ENCODE data around the gene TUSC2. TPM values are rescaled to one million over a fixed set of nuclear protein-coding genes. Genes with fewer than 3 reads are reported as not detected.

Gene TUSC2
- total RNA-seq, 1 donor from 2014 or later: 32.9 TPM

DNA sequence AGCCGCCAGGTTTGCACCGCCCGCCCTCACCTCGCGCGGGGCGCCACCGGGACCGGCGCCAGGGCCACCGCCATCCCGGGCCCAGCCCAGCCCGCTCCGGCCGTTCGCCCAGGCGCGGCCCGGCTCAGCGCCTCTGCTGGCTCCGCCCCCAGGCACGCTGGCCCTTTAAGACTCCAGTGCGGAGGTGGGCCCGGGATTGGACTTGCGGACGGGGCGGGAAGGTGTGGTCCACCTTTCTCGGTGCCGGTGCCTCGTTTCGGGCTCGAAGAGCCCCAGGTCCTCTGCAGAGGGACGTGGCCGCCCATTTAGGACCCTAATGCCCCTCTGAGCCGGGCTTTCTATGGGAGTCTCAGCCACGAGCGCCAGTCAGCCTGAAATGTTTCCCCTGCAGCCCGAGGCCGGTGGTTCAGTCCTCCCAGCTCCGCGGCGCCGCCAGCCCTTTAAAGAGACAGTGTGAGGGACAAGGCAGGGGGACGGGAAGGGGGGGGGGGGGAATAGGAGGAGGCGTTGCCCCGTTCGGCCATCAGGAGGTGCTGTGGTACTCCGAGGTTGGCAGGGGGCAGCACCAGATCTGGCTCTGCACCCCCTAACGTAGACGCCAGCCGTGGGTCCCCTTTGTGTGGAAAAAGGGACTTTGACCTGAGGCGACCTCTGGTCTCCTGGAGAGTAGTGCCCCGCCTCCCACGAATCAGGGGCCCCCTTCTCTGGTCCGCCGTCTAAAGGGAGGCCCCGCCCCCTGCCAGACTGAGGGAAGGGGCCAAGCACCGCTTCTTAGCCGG lies 6.5 kb downstream of the TUSC2 start:
- no peaks in the 10 kb centered on the region for H3K27me3 ChIP-seq (ENCODE audit: low read depth)
- intact Hi-C loops (cut with micrococcal nuclease): no loop called here
- no peaks in the 10 kb centered on the region for H3K9me3 ChIP-seq (replicated peaks)
- H3K27ac ChIP-seq (replicated peaks): peak overlapping the region; percentile 99
- peak overlapping the region; percentile 86 for H3K4me3 ChIP-seq
- TF ChIP-seq, protein P1, sequence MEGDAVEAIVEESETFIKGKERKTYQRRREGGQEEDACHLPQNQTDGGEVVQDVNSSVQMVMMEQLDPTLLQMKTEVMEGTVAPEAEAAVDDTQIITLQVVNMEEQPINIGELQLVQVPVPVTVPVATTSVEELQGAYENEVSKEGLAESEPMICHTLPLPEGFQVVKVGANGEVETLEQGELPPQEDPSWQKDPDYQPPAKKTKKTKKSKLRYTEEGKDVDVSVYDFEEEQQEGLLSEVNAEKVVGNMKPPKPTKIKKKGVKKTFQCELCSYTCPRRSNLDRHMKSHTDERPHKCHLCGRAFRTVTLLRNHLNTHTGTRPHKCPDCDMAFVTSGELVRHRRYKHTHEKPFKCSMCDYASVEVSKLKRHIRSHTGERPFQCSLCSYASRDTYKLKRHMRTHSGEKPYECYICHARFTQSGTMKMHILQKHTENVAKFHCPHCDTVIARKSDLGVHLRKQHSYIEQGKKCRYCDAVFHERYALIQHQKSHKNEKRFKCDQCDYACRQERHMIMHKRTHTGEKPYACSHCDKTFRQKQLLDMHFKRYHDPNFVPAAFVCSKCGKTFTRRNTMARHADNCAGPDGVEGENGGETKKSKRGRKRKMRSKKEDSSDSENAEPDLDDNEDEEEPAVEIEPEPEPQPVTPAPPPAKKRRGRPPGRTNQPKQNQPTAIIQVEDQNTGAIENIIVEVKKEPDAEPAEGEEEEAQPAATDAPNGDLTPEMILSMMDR (IDR thresholded peaks at IDR 0.05; ENCODE audit: borderline replicate concordance): peak; percentile 67
- peaks cover 93% of the 10 kb centered on the region for H3K4me1 ChIP-seq
- DNase-seq: peak; percentile 91
- H3K36me3 ChIP-seq: peaks cover 51% of the 10 kb centered on the region

DNA sequence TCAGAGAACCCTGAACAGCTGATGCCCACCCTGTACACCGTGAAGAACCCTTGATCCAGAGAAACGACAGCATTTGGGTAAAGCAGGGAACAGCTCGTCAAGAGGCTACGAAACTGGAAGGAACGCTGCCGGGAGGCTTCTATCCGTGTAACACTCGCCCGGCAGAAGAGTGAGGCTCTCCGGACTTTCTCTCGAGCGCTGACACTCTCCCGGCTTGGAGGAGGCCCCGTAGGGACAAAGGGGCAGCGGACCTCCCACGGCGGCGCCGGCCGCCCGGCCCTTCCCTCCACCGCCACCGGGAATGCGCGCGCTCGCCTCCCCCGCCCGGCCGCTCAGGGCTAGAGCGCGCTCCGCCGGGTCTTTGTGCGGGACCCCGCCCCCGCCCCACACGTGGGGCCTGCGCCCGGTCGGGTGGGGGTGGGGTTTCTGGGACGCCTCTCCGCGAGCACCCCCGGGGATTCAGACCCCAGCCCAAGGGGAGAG lies 7.1 kb downstream of the TUSC2 start:
- Histone ChIP-seq H3K4me3 (peak overlapping the region; percentile 86), H3K27ac (replicated peaks) (peak overlapping the region; percentile 99), H3K27me3 (ENCODE audit: low read depth) (no peaks in the 10 kb centered on the region), H3K9me3 (replicated peaks) (no peaks in the 10 kb centered on the region), H3K36me3 (peaks cover 51% of the 10 kb centered on the region), H3K4me1 (peaks cover 95% of the 10 kb centered on the region)
- intact Hi-C loops (cut with micrococcal nuclease): no loop called here
- TF ChIP-seq, protein P1 (IDR thresholded peaks at IDR 0.05; ENCODE audit: borderline replicate concordance): no peak
- DNase-seq: peak; percentile 86

DNA sequence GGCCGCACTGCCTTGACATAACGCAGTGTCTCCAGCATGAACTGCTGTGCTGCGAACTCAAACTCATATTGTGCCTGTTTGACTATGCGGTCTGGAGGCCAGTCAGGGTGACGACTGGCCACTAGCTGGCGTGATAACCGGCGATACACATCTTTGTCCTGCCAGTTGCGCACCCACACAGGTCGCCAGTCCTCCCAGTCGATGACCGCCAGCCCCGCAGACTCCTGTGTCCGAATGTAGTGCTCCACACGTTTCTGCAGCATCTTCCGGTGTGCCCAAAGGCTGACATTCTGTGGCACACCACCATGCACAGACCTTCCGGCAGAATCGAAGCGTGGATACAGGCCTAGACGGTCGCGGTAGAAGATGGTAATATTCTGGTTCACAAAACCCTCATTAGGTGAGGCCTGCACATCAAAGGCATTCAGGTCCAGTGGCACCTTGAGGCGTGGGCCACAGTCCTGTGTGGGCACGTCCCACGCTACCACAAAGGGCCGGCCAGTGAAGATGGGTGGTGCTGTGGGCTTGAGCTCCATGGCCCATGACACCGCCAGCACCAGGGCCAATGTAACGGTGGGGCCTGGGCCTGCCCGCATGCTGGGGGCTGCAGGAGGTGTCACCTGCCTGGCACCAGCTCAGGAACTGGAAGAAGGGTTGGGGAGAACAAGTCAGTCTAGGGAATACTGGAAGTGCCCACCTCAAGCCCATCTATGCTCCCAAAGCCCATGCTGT lies 8.0 kb downstream of the TUSC2 start:
- intact Hi-C loops (cut with micrococcal nuclease): no loop called here
- Histone ChIP-seq H3K4me3 (peak overlapping the region; percentile 86), H3K9me3 (replicated peaks) (no peaks in the 10 kb centered on the region), H3K27ac (replicated peaks) (peak overlapping the region; percentile 99), H3K27me3 (ENCODE audit: low read depth) (no peaks in the 10 kb centered on the region), H3K4me1 (peaks cover 97% of the 10 kb centered on the region), H3K36me3 (peaks cover 45% of the 10 kb centered on the region)
- no peak for DNase-seq
- TF ChIP-seq, protein P1 (IDR thresholded peaks at IDR 0.05; ENCODE audit: borderline replicate concordance): peak; percentile 12

DNA sequence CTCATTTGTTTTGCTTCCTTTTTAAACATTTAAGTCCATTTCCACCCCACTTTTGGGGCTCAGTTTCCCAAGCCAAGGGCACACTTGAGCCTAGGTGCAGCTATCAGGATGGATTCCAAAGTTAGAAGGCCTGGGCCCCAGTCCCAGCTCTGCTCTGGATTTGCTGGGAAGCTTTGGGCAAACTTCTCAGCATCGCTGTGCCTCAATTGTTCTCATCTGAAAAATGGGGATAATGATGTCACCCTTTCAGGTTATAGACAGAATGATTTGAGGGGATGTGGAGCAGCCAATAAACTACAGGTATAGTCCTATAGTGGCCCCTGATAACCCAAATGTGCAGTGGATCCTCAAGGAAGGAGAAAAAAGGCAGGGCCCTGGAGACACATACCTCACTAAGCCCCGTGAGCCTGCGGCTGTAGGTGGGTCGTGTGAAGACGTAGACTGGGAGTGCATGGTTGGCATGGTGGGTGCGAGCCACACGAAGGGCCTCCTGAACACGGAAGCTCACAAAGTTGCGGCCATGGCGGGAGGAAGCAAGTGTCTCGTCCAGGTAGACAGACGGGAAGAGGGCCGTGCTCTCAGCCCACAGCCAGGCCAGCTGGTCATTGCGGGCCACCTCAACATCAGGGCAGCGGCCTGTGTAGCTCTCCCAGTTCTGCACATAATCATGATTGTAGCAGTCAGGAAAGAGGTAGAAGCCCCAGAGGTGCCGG lies 8.7 kb downstream of the TUSC2 start:
- DNase-seq: no peak
- H3K27me3 ChIP-seq (ENCODE audit: low read depth): no peaks in the 10 kb centered on the region
- H3K27ac ChIP-seq (replicated peaks): peak overlapping the region; percentile 99
- intact Hi-C loops (cut with micrococcal nuclease): no loop called here
- no peaks in the 10 kb centered on the region for H3K9me3 ChIP-seq (replicated peaks)
- H3K4me1 ChIP-seq: peaks cover 97% of the 10 kb centered on the region
- H3K4me3 ChIP-seq: peak overlapping the region; percentile 86
- peaks cover 45% of the 10 kb centered on the region for H3K36me3 ChIP-seq
- TF ChIP-seq, protein P1 (IDR thresholded peaks at IDR 0.05; ENCODE audit: borderline replicate concordance): no peak

DNA sequence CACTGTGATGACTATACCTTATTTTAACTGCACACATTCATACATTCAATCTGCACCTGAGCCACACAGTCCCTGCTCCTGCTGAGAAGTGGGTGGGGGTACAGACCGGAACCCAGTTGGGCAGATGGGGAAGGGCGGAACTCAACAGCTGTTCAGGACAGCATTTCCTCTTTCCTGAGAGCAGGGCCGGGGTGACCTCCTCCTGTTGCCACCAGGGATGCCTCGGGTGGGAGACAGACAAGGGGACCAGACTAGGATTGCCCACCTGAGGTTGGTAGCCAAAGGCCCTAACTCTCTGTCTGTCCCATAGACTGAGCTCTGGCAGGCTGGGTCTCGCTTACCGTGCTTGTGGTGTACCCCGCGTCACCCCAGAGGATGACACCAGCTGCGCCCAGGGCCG lies 9.4 kb downstream of the TUSC2 start:
- Histone ChIP-seq H3K27me3 (ENCODE audit: low read depth) (no peaks in the 10 kb centered on the region), H3K36me3 (peaks cover 45% of the 10 kb centered on the region), H3K4me3 (peak overlapping the region; percentile 86), H3K4me1 (peaks cover 96% of the 10 kb centered on the region), H3K9me3 (replicated peaks) (no peaks in the 10 kb centered on the region), H3K27ac (replicated peaks) (peak overlapping the region; percentile 99)
- DNase-seq: no peak
- TF ChIP-seq, protein P1 (IDR thresholded peaks at IDR 0.05; ENCODE audit: borderline replicate concordance): no peak
- intact Hi-C loops (cut with micrococcal nuclease): no loop called here
